HG02678 (cell line): ENCODE measurements around the gene SLC39A11.
"Not testable (repeated sequence)": the region's sequence is repeated elsewhere in the genome, so short reads cannot be mapped to it uniquely, and the experiment has no call there.

Source experiments
- ATAC-seq: cut with Tn5 transposase; IDR thresholded peaks from one replicate; pipeline ENCODE4 v1.9.1; 2021; ENCODE audit warnings: mild to moderate bottlenecking, moderate library complexity; ENCODE audit not compliant: unreplicated experiment

Gene SLC39A11

DNA sequence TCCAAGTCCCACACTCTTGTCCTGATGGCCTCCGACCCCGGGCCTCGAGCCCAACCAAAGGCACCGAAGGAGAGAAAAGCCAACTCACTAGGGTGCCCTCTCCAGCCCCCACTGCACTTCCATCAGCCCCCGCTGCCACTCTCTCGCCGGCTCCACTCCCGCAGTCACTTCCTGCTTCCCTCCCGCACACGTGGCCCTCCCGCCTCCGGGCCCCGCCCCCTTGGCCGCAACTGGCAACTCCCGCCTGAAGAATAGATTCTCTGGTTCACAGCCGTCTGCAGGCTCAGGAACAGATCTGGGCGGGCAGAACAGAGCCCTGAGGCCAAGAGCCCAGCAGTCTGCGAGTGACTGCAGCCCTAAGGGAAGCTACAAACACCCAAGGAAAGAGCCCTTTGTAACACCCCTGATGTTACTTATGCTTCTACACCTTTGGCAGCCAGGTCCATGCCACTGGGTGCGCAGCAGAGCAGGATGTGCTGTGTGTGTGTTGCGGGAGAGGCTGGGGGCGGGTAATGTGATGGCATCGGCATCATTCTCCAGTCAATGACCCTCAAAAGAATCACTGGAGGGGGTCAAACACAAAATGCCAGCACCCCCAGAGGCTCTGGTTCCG lies at the start of gene SLC39A11:
TSS of gene SLC39A11 (minus strand) at position 166 of the 613 bp plus-strand sequence. CDS start 3,924 bp downstream, outside the sequence.
- peak; percentile 99 for ATAC-seq

DNA sequence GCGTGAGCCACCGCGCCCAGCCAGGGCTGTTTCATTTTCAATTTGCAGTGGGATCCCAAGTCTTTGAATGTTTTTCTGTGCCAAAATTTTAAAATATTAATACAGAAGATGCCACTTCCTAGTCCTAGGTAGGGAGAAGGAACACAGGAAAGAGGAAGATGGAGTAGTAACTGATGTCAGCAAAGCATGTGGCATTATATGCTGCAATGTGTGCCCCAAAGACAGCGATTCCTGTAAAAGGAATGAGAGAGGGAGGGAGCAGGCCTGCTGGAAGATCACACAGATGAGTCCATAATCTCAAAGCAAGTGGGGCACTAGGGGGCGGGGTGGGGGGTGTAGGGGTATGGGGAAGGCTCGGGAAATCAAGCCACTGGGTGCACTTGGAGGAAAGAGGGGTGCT lies 48.9 kb upstream of the SLC39A11 start:
- no peak for ATAC-seq

- ATAC-seq: no peak
Measured at GRCh38 chr17:73140566-73140965, 48.1 kb upstream of the SLC39A11 start.

DNA sequence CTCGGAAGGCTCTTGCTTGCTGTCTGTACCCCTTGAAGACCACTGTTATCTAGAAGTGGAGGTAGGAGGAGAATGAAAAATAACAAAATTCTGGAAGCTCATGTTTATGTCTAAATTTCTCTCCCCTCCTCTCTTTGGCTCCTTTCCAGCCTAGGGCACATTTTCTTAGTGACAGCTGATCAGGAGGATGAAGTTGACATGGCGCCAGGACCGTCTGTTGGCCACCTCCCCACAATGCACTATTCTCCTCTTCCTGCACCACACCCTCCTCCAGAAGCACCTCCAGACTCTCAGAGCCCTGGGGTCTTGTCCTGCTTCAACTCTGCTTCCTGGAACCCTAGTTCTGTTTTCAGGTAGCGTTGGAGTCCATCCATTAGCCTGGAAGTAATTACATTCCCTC lies 46.8 kb upstream of the SLC39A11 start:
- no peak for ATAC-seq

DNA sequence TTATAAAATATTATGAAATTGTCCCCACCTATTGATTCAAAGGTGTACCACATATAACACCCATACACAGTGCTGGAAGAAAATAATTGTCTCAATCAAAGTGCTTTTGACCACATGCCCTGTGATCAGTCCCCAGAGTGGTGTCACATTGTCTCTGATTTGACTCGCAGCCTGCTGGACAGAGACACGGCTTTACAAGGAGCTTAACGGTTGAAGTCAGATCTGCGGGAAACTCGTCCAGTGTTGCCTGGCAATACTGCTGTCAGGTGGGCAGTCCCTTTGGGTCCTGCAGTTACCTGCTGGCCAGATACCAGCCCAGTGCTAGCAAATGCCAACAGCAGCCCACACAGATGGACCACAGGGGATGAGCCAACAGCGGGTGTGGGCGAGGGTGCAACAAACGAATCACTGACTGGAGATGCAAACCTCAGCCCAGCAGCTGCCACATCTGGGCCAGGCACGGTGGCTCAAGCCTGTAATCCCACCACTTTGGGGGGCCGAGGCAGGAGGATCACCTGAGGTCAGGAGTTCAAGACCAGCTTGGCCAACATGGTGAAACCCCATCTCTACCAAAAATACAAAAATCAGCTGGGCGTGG lies 46.2 kb upstream of the SLC39A11 start:
- ATAC-seq: no peak

DNA sequence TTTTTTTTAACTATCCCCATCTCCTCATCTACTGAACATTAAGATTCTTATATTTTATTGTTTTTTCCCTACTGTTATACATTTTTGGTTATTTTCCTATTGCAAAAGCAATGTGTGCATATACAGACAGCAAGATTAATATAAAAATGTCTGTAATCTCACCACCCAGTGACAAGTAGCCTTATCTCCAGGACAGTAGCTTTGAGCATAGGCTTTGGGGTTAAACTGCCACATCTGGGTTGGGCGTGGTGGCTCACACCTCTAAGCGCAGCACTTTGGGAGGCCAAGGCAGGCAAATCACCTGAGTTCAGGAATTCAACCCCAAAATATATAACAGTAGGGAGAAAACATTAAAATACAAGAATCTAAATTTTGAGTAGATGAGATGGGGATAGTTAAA lies 44.9 kb upstream of the SLC39A11 start:
- ATAC-seq: no peak

DNA sequence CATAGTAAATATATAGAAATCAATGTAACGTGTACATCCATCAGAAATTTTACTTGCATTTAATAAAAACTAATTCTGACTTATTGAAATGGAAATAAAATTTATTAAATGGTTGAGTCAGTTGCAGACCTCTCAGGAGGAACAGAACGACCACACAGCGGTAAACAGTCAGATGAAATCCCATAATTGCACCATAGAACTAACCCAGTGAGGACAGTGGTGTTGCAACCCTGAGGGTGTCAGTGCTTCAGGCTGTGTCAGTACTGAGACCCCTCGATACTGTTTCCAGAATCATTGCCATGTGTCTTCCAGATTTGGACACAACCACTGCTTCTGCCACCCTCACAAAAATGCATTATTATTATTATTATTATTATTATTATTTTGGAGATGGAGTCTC lies 43.3 kb upstream of the SLC39A11 start:
- no peak for ATAC-seq

GRCh38 chr17:73133911-73134649 lies 41.6 kb upstream of the SLC39A11 start:
- ATAC-seq: no peak

GRCh38 chr17:73132085-73132492 lies 39.6 kb upstream of the SLC39A11 start:
- ATAC-seq: no peak

DNA sequence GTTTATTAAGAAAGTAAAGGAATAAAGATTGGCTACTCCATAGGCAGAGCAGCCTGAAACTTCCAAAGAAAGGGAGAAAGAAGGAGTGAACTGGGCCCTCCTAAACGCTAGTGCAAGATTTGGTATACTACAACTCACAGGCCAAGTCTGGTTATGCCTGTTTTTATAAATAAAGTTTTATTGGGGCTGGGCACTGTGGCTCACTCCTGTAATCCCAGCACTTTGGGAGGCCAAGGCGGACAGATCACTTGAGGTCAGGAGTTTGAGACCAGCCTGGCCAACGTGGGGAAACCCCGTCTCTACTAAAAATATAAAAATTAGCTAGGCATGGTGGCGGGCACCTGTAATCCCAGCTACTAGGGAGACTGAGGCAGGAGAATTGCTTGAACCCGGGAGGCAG lies 39.0 kb upstream of the SLC39A11 start:
- ATAC-seq: not testable (repeated sequence)

DNA sequence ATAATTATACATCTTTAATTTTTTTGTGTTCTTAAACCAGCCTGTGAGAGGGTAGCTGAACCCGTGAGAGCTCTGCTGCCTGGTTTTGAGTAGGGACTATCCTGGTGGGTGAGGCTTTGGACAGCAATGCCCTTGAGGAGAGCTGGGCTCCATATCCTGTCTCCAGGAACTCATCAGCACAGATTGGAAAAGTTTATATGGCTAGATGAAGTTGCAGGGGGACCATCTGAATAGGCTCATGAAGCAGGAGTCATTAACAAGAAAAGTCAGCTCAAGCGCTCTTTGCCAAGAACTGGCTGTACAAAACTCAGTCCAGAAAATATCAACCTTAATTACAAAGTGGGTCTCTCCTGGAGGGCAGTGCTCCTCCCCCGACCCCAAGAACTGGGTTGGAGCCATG lies 38.5 kb upstream of the SLC39A11 start:
- no peak for ATAC-seq

DNA sequence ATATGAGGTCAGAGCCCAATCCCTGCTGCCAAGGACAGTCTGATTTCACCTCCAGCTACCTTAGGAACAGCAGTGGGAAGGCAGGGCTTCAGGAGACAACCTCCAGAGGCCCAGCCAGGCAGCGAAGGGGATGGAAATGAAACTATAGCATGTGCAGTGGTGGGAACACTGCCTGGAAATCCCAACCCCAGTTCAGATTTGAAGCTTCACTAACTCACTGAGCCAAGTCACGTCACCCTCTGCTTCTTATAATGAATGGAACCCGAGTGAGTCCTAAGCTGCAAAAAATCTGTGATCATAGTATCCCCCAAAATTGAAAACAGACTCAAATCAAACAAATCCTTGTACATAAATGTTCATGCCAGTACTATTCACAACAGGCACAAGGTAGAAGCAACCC lies 36.0 kb upstream of the SLC39A11 start:
- ATAC-seq: no peak

- no peak for ATAC-seq
Measured at GRCh38 chr17:73126716-73127473, 34.4 kb upstream of the SLC39A11 start.

DNA sequence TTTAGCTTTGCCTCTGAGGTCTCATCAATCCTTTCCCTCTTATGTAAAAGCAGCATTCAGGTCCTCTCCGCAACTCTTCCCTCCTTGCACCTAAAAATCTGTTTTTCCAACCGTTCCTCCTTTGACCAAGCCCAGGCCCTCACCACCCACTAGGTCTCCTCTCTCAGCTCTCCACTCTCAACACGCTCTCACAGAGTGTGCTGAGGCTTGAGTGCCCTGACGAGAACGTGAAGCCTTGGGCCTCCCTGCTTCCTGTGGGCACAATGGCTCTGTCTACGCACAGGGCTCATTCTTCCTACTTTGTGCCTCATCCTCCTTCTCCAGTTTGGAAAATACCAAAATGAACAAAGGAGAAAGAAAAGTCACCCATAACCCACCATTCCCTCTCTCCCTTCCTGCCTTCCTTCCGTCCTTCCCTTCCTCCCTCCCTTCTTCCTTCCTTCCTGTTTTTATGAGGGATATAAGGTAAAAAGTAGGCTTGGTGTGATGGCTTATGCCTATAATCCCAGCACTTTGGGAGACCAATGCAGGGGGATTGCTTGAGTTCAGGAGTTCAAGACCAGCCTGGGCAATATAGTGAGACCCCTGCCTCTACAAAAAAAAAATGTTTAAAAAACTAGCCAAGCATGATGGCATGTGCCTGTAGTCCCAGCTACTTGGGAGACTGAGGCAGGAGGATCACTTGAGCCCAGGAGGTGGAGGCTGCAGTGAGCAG lies 31.3 kb upstream of the SLC39A11 start:
- ATAC-seq: no peak

- no peak for ATAC-seq
Measured at GRCh38 chr17:73122953-73123605, 30.6 kb upstream of the SLC39A11 start.

GRCh38 chr17:73121506-73121905 lies 29.0 kb upstream of the SLC39A11 start:
- ATAC-seq: no peak

DNA sequence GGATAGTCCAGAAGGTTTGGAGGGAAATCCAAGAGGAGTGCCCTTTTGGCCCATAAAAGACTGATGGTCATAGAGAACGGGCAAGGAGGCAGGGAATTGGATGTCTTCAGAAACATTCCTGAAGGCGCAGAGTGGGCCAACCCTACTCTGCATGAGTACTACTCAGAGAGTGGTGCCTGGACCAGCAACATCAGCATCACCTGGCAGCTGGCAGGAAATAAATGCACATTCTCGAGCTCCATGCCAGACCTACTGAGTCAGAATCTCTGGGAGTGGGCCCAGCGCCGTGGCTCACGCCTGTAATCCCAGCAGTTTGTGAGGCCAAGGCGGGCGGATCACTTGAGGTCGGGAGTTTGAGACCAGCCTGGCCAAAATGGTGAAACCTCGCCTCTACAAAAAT lies 27.1 kb upstream of the SLC39A11 start:
- ATAC-seq: no peak

GRCh38 chr17:73118951-73119391 lies 26.5 kb upstream of the SLC39A11 start:
- no peak for ATAC-seq

- no peak for ATAC-seq
Measured at GRCh38 chr17:73118139-73118538, 25.7 kb upstream of the SLC39A11 start.

GRCh38 chr17:73112246-73112645 lies 19.8 kb upstream of the SLC39A11 start:
- ATAC-seq: no peak
